MCF 10A (cell line): ENCODE results near the gene TLCD4. TPM values are rescaled to one million over a fixed set of nuclear protein-coding genes. Genes with fewer than 3 reads are reported as not detected.

Experiments
- BruUV-seq: library from RNA; stranded (reverse); fragments of 400-500 nt; replicated peaks from 2 replicates; lab custom pipeline; 2021; lab: Mats Ljungman, UMichigan
- CTCF ChIA-PET: fragments of 300-600 bp; sonication (Branson Sonifier 250); formaldehyde crosslinking; extraction: SDS; loops from one replicate; lab custom pipeline; 2021; ENCODE audit warnings: antibody characterized with exemption, inconsistent platforms; lab: Yijun Ruan, JAX
- POLR2A ChIA-PET: fragments of 300-600, 350-650 bp; sonication (Branson Sonifier 250); formaldehyde crosslinking; extraction: SDS; loops from one replicate; lab custom pipeline; 2020; ENCODE audit warnings: antibody characterized with exemption, inconsistent platforms; lab: Yijun Ruan, JAX
- DNase-seq: peaks from one replicate; pipeline ENCODE4 v3.0.0-alpha.2; 2018; ENCODE audit not compliant: unreplicated experiment
- H3K27ac Mint-ChIP-seq: one replicate; pipeline ENCODE4 v1.8.0; 2022; ENCODE audit warnings: mild to moderate bottlenecking, low read depth, mixed read lengths; ENCODE audit not compliant: unreplicated experiment
- H3K27me3 Mint-ChIP-seq: one replicate; pipeline ENCODE4 v1.8.0; 2022; ENCODE audit warnings: mixed read lengths; ENCODE audit not compliant: insufficient read depth, unreplicated experiment
- H3K36me3 Mint-ChIP-seq: one replicate; pipeline ENCODE4 v1.8.0; 2022; ENCODE audit warnings: mild to moderate bottlenecking, moderate library complexity, mixed read lengths; ENCODE audit not compliant: insufficient read depth, unreplicated experiment
- H3K4me1 Mint-ChIP-seq: one replicate; pipeline ENCODE4 v1.8.0; 2022; ENCODE audit warnings: mixed read lengths; ENCODE audit not compliant: insufficient read depth, unreplicated experiment
- H3K4me3 Mint-ChIP-seq: one replicate; pipeline ENCODE4 v1.8.0; 2022; ENCODE audit warnings: mild to moderate bottlenecking, moderate library complexity, mixed read lengths; ENCODE audit not compliant: unreplicated experiment
- H3K9me3 Mint-ChIP-seq: one replicate; pipeline ENCODE4 v1.8.0; 2022; ENCODE audit warnings: mixed read lengths; ENCODE audit not compliant: unreplicated experiment
- intact Hi-C: fragments of 100-400 bp; cut with micrococcal nuclease; formaldehyde crosslinking; loops from 2 replicates; pipeline ENCODE4 v1.14.1; 2022
- total RNA-seq: library from RNA; stranded (reverse); gene quantifications from 2 replicates; pipeline ENCODE4 v1.2.3, GENCODE V29; 2022
- TF ChIP-seq, protein P1 (sequence below): fragments of 200-600 bp; IDR thresholded peaks from one replicate; pipeline ENCODE4 v1.8.0; 2022; ENCODE audit warnings: antibody characterized with exemption, mild to moderate bottlenecking; ENCODE audit not compliant: unreplicated experiment

The TLCD4 gene
- total RNA-seq, 1 experiment from 2014 or later = 1.9 TPM

- POLR2A ChIA-PET = interaction anchor here (0.9 kb wide), 1 partner anchor 59 kb away, joined by 4 read pairs; no protein-coding TSS in a partner anchor
These were observed 21.9 kb downstream of the TLCD4 start for GRCh38 chr1:95139039-95139438.

GRCh38 chr1:95140791-95141190, 23.6 kb downstream of the TLCD4 start:
- Mint-ChIP-seq H3K9me3 (no peaks in the 10 kb centered on the region), H3K4me3 (no peak overlapping the region), H3K4me1 (no peaks in the 10 kb centered on the region), H3K36me3 (no peaks in the 10 kb centered on the region), H3K27ac (no peak overlapping the region), H3K27me3 (no peaks in the 10 kb centered on the region)
- TF ChIP-seq, protein P1, sequence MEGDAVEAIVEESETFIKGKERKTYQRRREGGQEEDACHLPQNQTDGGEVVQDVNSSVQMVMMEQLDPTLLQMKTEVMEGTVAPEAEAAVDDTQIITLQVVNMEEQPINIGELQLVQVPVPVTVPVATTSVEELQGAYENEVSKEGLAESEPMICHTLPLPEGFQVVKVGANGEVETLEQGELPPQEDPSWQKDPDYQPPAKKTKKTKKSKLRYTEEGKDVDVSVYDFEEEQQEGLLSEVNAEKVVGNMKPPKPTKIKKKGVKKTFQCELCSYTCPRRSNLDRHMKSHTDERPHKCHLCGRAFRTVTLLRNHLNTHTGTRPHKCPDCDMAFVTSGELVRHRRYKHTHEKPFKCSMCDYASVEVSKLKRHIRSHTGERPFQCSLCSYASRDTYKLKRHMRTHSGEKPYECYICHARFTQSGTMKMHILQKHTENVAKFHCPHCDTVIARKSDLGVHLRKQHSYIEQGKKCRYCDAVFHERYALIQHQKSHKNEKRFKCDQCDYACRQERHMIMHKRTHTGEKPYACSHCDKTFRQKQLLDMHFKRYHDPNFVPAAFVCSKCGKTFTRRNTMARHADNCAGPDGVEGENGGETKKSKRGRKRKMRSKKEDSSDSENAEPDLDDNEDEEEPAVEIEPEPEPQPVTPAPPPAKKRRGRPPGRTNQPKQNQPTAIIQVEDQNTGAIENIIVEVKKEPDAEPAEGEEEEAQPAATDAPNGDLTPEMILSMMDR = no peak
- no TSS peak for BruUV-seq
- CTCF ChIA-PET = interaction anchor here (0.7 to 1.5 kb wide), 3 partner anchors 23 to 389 kb away, joined by 3 to 4 read pairs (median 4); partner anchors contain the start of gene TLCD4
- no peak for DNase-seq
- intact Hi-C loops = no loop called here
- POLR2A ChIA-PET = no interaction called here

More at GRCh38 chr1:95139039-95139438, 21.9 kb downstream of the TLCD4 start:
- no peaks in the 10 kb centered on the region for H3K4me1 Mint-ChIP-seq
- CTCF ChIA-PET = interaction anchor here (0.8 kb wide), 2 partner anchors 9 to 55 kb away, joined by 5 read pairs; no protein-coding TSS in a partner anchor
- H3K4me3 Mint-ChIP-seq = no peak overlapping the region
- BruUV-seq = no TSS peak
- no peaks in the 10 kb centered on the region for H3K27me3 Mint-ChIP-seq
- intact Hi-C loops = no loop called here
- H3K9me3 Mint-ChIP-seq = no peaks in the 10 kb centered on the region
- TF ChIP-seq, protein P1 = no peak
- peak; percentile 23 for DNase-seq
- no peaks in the 10 kb centered on the region for H3K36me3 Mint-ChIP-seq
- no peak overlapping the region for H3K27ac Mint-ChIP-seq

- POLR2A ChIA-PET = no interaction called here
- Mint-ChIP-seq H3K36me3 (no peaks in the 10 kb centered on the region), H3K9me3 (no peaks in the 10 kb centered on the region), H3K4me1 (no peaks in the 10 kb centered on the region), H3K27ac (no peak overlapping the region), H3K27me3 (no peaks in the 10 kb centered on the region), H3K4me3 (no peak overlapping the region)
- CTCF ChIA-PET = no interaction called here
- TF ChIP-seq, protein P1 = no peak
- intact Hi-C loops = no loop called here
- DNase-seq = no peak
- no TSS peak for BruUV-seq
These were observed 28.3 kb downstream of the TLCD4 start for GRCh38 chr1:95145493-95145892.

DNA sequence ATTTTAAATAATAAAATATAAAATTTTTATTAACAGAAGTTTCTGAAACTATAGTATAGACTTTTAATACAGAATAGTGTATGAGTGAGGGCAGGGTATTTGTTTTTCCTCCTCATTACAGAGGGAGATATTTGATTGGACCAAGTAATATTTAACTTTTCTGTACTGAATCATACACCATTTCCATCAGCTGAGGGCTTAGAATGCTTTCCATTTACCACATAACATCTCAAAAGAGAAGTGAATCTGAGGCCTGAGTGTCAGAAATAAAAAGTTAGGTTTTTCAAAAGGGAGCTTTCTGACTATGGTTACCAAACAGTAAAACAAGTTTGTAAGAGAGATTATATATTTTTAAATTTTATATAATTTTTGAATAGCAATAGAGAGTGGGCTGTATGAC, 29.5 kb downstream of the TLCD4 start:
- Mint-ChIP-seq H3K36me3 (no peaks in the 10 kb centered on the region), H3K4me1 (no peaks in the 10 kb centered on the region), H3K27me3 (no peaks in the 10 kb centered on the region), H3K27ac (no peak overlapping the region), H3K4me3 (no peak overlapping the region), H3K9me3 (no peaks in the 10 kb centered on the region)
- intact Hi-C loops = no loop called here
- TF ChIP-seq, protein P1 = no peak
- CTCF ChIA-PET = no interaction called here
- no peak for DNase-seq
- no TSS peak for BruUV-seq
- POLR2A ChIA-PET = interaction anchor here (1.1 kb wide), 1 partner anchor 9 kb away, joined by 3 read pairs; no protein-coding TSS in a partner anchor
